DMS79 (cell line): ENCODE measurements around the gene HMOX1.
"Not testable (repeated sequence)": the region's sequence is repeated elsewhere in the genome, so short reads cannot be mapped to it uniquely, and the experiment has no call there.

ENCODE experiments used
- DNase-seq: peaks from one replicate; lab custom pipeline; 2025; lab: John Stamatoyannopoulos, UW

The HMOX1 gene

GRCh38 chr22:35434061-35434710, 53.3 kb downstream of the HMOX1 start:
- no peak for DNase-seq

GRCh38 chr22:35435201-35435740, 54.4 kb downstream of the HMOX1 start:
- no peak for DNase-seq

GRCh38 chr22:35436421-35436820, 55.5 kb downstream of the HMOX1 start:
- no peak for DNase-seq

GRCh38 chr22:35437049-35437448, 56.2 kb downstream of the HMOX1 start:
- no peak for DNase-seq

- not testable (repeated sequence) for DNase-seq
Measured at GRCh38 chr22:35438673-35439364, 57.9 kb downstream of the HMOX1 start.

GRCh38 chr22:35439365-35439717, 58.4 kb downstream of the HMOX1 start:
- DNase-seq, result no peak

- no peak for DNase-seq
Measured at GRCh38 chr22:35440129-35440528, 59.2 kb downstream of the HMOX1 start.

- DNase-seq, result no peak
Measured at GRCh38 chr22:35441489-35442100, 60.7 kb downstream of the HMOX1 start.

- DNase-seq, result no peak
Measured at GRCh38 chr22:35442471-35442870, 61.6 kb downstream of the HMOX1 start.

GRCh38 chr22:35443338-35443737, 62.4 kb downstream of the HMOX1 start:
- no peak for DNase-seq
